Neural cell (in vitro differentiated cells): ENCODE results near the gene KIRREL3.

Experiments
- CTCF ChIP-seq: fragments of 450-650 bp; IDR thresholded peaks from 2 replicates; pipeline ENCODE4 v1.5.1; 2014; ENCODE audit warnings: antibody characterized with exemption, mild to moderate bottlenecking, moderate library complexity; ENCODE audit not compliant: poor library complexity, severe bottlenecking
- EP300 ChIP-seq: fragments of 450-650 bp; conservative IDR thresholded peaks from 2 replicates; pipeline ENCODE4 v1.6.1; 2014; ENCODE audit warnings: antibody characterized with exemption, mild to moderate bottlenecking, moderate library complexity; ENCODE audit not compliant: poor library complexity, severe bottlenecking

GRCh38 chr11:126547691-126548090 lies 452.9 kb downstream of the KIRREL3 start:
- TF ChIP-seq CTCF (no peak), EP300 (no peak)
